ENCODE measurements around the gene DSCAM. TPM values are rescaled to one million over a fixed set of nuclear protein-coding genes. Genes with fewer than 3 reads are reported as not detected.

Gene DSCAM
- total RNA-seq, 3 donors from 2014 or later (not counting 1 experiment from before 2014, with no cell fraction given), result not detected

DNA sequence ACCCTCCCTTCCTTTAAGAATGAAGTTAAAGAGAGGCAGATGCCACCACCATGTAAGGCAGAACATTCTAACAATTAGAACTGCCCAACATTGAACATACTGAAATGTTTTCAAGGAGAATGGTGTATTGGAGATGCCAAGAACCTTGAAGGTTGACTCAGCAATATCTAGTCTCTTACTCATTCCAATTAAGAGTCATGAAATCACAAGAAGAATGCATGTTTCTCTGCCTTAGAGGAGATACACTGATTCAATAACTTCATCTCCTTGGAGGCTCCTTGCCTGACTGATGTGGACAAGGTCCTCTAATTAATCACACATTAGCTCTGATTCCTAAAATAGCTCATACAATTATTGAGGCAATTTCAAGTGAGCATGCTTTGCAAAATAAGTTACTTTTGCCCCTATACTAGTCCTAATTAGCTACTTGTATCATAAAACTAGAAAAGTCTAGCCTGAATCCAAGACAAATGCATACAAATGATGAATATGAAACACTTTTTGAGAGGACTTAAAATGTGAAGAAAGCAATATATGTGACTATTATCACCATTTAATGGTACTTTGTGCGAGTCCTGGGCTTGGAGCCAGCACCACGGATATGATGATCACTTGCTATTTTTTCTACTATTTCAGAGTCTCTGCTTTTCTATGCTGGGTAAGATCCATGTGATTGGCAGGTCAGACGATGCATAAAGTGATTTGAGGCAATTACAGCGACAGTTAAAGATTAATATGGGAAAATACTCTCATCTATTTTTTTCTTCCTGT lies 114.5 kb downstream of the DSCAM start:
- Histone ChIP-seq H3K9me3 (ENCODE audit: control insufficient read depth, insufficient read depth, low read length) (no peaks in the 10 kb centered on the region), H3K4me1 (ENCODE audit: control insufficient read depth, insufficient read depth, low read length) (no peaks in the 10 kb centered on the region), H3K27me3 (ENCODE audit: control insufficient read depth, insufficient read depth, low read length) (no peaks in the 10 kb centered on the region), H3K27ac (ENCODE audit: low read length) (no peak overlapping the region), H3K36me3 (ENCODE audit: control insufficient read depth, insufficient read depth, low read length) (no peaks in the 10 kb centered on the region), H3K4me3 (ENCODE audit: low read length) (no peak overlapping the region)
- ATAC-seq (no peak), DNase-seq (no peak)
- Mint-ChIP-seq H3K4me3 (no peak overlapping the region), H3K9me3 (peaks cover 0 to 2% of the 10 kb centered on the region in 2 donors), H3K27me3 (ENCODE audit: low read depth in 2 of 2) (no peaks in the 10 kb centered on the region), H3K36me3 (no peaks in the 10 kb centered on the region), H3K4me1 (no peaks in the 10 kb centered on the region), H3K27ac (no peak overlapping the region)
- intact Hi-C loops (cut with micrococcal nuclease), result no loop called here
- TF ChIP-seq, protein P1, sequence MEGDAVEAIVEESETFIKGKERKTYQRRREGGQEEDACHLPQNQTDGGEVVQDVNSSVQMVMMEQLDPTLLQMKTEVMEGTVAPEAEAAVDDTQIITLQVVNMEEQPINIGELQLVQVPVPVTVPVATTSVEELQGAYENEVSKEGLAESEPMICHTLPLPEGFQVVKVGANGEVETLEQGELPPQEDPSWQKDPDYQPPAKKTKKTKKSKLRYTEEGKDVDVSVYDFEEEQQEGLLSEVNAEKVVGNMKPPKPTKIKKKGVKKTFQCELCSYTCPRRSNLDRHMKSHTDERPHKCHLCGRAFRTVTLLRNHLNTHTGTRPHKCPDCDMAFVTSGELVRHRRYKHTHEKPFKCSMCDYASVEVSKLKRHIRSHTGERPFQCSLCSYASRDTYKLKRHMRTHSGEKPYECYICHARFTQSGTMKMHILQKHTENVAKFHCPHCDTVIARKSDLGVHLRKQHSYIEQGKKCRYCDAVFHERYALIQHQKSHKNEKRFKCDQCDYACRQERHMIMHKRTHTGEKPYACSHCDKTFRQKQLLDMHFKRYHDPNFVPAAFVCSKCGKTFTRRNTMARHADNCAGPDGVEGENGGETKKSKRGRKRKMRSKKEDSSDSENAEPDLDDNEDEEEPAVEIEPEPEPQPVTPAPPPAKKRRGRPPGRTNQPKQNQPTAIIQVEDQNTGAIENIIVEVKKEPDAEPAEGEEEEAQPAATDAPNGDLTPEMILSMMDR (IDR thresholded peaks at IDR 0.05), result no peak
- WGBS (ENCODE audit: insufficient coverage), result 86% methylated on average over 4 of the region's 4 CpGs

DNA sequence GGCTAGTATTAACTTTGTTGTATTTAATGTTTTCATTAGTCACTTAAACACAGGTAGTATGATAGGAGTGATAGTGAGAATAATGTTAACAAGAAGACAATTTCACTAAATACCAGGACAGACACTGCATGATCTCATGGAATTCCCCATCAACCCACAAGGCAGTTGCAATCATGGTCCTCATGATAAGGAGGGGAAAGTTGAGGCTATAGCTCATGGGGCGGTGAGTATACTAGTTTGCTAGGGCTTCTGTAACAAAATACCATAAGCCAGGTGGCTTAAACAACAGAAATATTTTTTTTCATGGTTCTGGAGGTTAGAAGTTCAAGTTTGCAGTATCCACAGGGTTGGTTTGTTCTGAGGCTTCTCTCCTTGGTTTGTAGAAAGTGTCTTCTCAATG lies 115.8 kb downstream of the DSCAM start:
- ATAC-seq, result no peak
- TF ChIP-seq, protein P1 (IDR thresholded peaks at IDR 0.05), result no peak
- no peaks in the 10 kb centered on the region for H3K27me3 Mint-ChIP-seq (ENCODE audit: low read depth in 2 of 2)
- H3K27ac ChIP-seq (ENCODE audit: low read length), result no peak overlapping the region
- no peak overlapping the region for H3K4me3 Mint-ChIP-seq
- no peaks in the 10 kb centered on the region for H3K9me3 ChIP-seq (ENCODE audit: control insufficient read depth, insufficient read depth, low read length)
- WGBS (ENCODE audit: insufficient coverage), result 100% methylated on average over 1 of the region's 1 CpG
- intact Hi-C loops (cut with micrococcal nuclease), result no loop called here
- H3K27me3 ChIP-seq (ENCODE audit: control insufficient read depth, insufficient read depth, low read length), result no peaks in the 10 kb centered on the region
- no peaks in the 10 kb centered on the region for H3K36me3 ChIP-seq (ENCODE audit: control insufficient read depth, insufficient read depth, low read length)
- H3K27ac Mint-ChIP-seq, result no peak overlapping the region
- no peaks in the 10 kb centered on the region for H3K36me3 Mint-ChIP-seq
- no peak for DNase-seq
- no peak overlapping the region for H3K4me3 ChIP-seq (ENCODE audit: low read length)
- H3K9me3 Mint-ChIP-seq, result peaks cover 0 to 2% of the 10 kb centered on the region in 2 donors
- no peaks in the 10 kb centered on the region for H3K4me1 ChIP-seq (ENCODE audit: control insufficient read depth, insufficient read depth, low read length)
- H3K4me1 Mint-ChIP-seq, result no peaks in the 10 kb centered on the region

DNA sequence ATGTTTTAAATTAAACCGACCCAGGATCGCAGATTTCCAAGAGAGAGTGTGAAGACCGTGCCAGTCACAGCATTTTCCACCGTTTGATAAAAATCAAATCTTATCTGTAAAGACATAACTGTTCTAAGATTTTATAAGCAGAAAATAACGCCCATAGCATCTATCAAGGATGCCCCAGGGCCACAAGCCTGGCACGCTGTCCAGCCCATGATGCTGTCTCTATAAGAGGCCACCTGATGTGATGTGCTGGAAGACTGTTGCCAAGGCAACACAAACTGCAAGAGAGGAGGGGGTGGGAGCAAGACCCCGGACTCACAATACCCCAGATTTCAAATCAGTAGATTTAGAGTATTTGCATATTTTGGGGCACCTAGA lies 116.5 kb downstream of the DSCAM start:
- H3K27ac Mint-ChIP-seq, result no peak overlapping the region
- Histone ChIP-seq H3K36me3 (ENCODE audit: control insufficient read depth, insufficient read depth, low read length) (no peaks in the 10 kb centered on the region), H3K4me1 (ENCODE audit: control insufficient read depth, insufficient read depth, low read length) (no peaks in the 10 kb centered on the region), H3K27ac (ENCODE audit: low read length) (no peak overlapping the region), H3K27me3 (ENCODE audit: control insufficient read depth, insufficient read depth, low read length) (no peaks in the 10 kb centered on the region), H3K9me3 (ENCODE audit: control insufficient read depth, insufficient read depth, low read length) (no peaks in the 10 kb centered on the region), H3K4me3 (ENCODE audit: low read length) (no peak overlapping the region)
- 95% methylated on average over 6 of the region's 7 CpGs for WGBS (ENCODE audit: insufficient coverage)
- TF ChIP-seq, protein P1 (IDR thresholded peaks at IDR 0.05), result no peak
- intact Hi-C loops (cut with micrococcal nuclease), result no loop called here
- no peaks in the 10 kb centered on the region for H3K27me3 Mint-ChIP-seq (ENCODE audit: low read depth in 2 of 2)
- H3K9me3 Mint-ChIP-seq, result peaks cover 0 to 4% of the 10 kb centered on the region in 2 donors
- no peak overlapping the region for H3K4me3 Mint-ChIP-seq
- DNase-seq, result no peak
- no peaks in the 10 kb centered on the region for H3K4me1 Mint-ChIP-seq
- no peaks in the 10 kb centered on the region for H3K36me3 Mint-ChIP-seq
- no peak for ATAC-seq

Measured in natural killer cell (primary cell).